Fibroblast of villous mesenchyme (primary cell): ENCODE data around the gene BCR. TPM values are rescaled to one million over a fixed set of nuclear protein-coding genes. Genes with fewer than 3 reads are reported as not detected.

Experiments
- DNase-seq: peaks from one replicate; pipeline ENCODE4 v3.0.0-alpha.2; 2010; ENCODE audit warnings: low read depth
- H3K4me3 ChIP-seq: 2 replicates; pipeline ENCODE4 v1.5.1; 2011; ENCODE audit warnings: low read depth, mild to moderate bottlenecking, low read length
- total RNA-seq: library from RNA; depleted of rRNA; stranded (reverse); fragments of >200 nt; gene quantifications from 2 replicates; pipeline ENCODE4 v1.2.3, GENCODE V29; 2012
- TF ChIP-seq, protein P1 (sequence below): IDR thresholded peaks from 2 replicates; pipeline ENCODE4 v1.5.1; 2012; ENCODE audit warnings: low read depth, mild to moderate bottlenecking, low read length; ENCODE audit not compliant: insufficient read depth

BCR gene
- total RNA-seq, 1 donor = 36.7 TPM

DNA sequence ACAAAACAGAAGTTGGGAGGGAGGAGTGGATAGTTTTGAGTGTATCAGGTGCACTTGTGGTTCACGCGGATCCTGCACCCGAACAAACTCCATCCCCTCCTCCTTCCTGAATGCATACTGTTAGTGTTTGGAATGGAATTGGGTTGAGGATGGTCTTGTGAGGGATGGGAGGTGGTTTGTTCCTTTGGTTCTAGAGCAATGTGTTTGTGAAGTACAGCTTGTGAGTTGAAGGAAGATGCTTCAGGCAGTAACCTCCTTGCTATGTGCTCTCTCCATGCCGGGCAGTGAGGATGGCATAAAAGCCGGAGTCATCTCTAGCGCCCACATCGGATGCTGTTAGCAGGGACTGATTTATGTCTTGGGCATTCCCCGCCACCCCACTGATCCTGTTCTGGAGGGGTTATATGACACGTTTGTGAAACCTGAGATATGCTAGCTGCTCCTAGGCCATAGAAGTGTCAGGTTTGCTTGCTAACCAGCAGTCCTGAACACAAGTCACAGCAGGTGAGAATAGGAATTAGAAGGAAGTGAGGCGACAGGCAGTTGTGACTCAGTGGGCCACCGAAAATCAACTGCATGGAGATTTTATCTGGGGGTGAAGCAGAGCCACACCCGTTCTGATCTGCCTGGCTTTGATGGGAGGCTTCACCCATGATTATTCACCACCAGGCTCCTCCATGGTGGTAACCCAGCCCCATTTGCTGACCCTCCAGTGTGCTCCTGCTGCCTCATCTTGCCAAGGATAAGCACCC is 2.2 kb downstream of the BCR start:
- TF ChIP-seq, protein P1, sequence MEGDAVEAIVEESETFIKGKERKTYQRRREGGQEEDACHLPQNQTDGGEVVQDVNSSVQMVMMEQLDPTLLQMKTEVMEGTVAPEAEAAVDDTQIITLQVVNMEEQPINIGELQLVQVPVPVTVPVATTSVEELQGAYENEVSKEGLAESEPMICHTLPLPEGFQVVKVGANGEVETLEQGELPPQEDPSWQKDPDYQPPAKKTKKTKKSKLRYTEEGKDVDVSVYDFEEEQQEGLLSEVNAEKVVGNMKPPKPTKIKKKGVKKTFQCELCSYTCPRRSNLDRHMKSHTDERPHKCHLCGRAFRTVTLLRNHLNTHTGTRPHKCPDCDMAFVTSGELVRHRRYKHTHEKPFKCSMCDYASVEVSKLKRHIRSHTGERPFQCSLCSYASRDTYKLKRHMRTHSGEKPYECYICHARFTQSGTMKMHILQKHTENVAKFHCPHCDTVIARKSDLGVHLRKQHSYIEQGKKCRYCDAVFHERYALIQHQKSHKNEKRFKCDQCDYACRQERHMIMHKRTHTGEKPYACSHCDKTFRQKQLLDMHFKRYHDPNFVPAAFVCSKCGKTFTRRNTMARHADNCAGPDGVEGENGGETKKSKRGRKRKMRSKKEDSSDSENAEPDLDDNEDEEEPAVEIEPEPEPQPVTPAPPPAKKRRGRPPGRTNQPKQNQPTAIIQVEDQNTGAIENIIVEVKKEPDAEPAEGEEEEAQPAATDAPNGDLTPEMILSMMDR = no peak
- H3K4me3 ChIP-seq = peak overlapping the region; percentile 73
- DNase-seq = peak; percentile 30

DNA sequence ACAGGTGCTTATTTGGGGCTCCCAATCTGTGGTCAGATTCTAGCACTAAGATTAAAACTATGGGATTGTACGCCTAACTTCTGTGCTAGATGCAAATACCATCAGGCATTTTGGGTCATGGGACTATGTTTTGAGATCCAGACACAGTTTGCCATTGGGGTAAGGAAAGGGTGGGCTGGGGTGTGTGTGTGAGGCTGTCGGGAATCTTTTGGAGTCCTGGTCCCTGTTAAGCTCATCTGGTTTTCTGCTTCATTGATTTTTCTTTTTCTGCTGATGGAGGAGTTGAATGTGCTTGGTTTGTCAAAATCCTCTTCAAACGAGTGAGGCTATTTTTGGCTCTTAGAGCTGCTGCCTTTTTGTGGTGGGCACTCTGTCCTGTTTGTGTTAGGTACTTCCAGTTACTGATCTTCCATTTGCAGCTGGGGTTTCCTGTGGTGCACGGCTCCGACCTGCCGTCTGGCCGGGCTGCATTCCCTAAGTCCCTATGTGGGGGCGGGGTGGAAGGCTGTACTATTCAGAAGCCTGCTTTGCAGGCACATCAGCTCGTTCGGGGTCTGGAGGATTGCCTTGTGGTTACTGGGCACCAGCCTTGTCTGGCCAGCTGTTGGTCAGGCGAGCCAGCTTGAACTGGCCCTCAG is 2.9 kb downstream of the BCR start:
- TF ChIP-seq, protein P1 = no peak
- peak overlapping the region; percentile 73 for H3K4me3 ChIP-seq
- peak; percentile 84 for DNase-seq

DNA sequence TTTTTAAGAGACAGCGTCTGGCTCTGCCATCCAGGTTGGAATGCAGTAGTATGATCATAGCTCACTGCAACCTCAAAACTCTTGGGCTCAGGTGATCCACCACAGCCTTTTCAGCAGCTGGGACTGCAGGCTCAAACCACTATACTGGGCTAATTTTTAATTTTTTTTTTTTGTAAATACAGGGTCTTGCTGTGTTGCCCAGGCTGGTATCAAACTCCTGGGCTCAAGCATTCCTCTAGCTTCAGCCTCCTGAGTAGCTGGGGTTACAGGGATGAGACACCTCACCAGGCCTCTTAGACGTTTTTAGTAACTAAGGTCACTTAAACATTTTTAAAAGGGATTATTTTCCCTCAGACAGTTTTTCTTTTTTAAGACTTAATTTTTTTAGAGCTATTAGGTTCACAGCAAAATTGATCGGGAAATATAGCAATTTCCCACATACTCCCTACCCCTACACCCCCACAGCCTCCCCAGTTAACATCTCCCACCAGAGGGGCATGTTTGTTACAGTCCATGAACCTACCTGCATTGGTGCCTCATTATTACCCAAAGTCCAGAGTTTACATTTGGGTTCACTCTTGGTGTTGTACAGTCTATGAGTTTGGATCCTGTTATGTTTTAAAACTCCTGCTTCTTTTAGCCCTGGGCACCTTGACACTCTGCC is 3.9 kb downstream of the BCR start:
- TF ChIP-seq, protein P1 = no peak
- no peak overlapping the region for H3K4me3 ChIP-seq

DNA sequence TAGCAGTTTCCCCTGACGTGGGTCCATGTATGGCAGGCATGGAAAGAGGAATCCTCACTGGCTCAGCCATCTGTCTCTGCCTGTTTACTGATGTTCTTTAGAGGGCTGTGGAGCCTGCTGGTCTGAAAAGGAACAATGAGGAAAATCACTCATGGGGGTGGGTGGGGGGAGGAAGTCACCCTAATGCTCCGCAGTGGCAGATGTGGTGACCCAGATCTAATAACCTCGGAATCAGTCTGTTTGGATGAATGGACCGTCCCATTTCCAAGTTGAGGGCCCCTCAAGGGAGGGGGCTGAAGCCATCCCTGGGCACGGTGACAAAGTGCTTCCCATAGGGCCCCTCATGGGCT is 4.4 kb downstream of the BCR start:
- TF ChIP-seq, protein P1 = no peak
- H3K4me3 ChIP-seq = no peak overlapping the region
- no peak for DNase-seq

More for the DNA sequence above, 3.9 kb downstream of the BCR start:
- DNase-seq = no peak

DNA sequence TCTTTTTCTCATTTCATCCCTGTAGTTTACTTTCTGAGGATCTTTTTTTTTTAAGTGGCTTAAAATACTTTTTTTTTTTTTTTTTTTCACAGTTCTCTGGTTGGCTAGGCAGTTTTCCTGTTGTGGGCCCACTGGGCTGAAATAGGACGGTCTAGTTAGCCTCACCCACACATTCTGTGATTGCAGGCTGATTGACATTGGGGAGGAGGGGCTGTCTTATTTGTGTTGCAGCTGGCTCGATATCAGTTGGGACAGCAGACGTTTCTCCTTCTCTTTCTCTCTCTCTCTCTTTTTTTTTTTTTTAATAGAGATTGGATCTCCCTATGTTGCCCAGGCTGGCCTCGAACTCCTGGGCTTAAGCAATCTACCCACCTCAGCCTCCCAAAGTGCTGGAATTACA is 6.9 kb downstream of the BCR start:
- H3K4me3 ChIP-seq = no peak overlapping the region
- TF ChIP-seq, protein P1 = no peak

DNA sequence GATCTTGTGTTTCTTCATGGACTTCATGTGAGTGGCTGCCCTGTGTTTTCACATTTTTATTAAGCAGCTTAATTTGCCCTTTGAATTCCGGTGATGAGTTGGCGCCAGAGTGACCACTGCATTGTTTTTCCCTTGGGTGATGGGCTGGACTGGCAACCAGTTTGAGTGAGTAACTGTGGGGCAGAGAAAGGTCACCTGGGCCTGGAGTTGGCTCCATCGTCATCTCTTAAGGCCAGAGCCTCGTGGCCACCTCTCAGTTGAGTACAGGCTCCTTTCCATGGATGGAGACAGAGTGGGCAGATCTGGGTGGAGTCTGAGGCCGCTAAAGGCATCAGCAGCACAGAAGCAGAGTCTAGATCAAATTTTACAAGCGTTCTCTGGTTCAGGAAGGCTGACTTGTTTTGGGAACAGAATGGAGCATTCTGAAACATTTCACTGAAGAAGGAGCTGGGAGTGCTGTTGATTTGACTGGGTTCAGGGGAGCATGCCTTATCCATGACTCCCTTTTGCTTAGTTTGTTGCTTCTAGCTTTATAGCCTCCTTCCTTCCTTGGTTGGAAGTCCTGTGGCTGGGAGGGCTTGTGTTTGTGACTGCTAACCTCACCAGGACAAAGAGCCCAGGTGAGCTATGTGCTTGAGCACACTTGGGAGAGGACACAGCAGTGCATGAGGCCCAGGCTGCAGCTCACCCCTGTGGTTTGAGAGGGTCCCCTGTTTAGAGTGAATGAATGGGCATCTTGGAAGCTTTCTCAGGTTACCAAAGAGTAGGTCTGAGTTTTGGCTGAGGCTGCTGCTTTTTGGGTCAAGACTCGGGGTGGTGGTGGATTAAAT is 7.8 kb downstream of the BCR start:
- TF ChIP-seq, protein P1 = no peak
- no peak overlapping the region for H3K4me3 ChIP-seq
- peak; percentile 30 for DNase-seq

More for the DNA sequence above, 6.9 kb downstream of the BCR start:
- no peak for DNase-seq
